Activated CD4-positive, alpha-beta T cell treated with anti-CD3 and anti-CD28 coated beads for 24 hours (primary cell): ENCODE results near the gene LTBP1.
"Not testable (repeated sequence)": the region's sequence is repeated elsewhere in the genome, so short reads cannot be mapped to it uniquely, and the experiment has no call there.

Source experiments
- DNase-seq, 2 donors: peaks; one replicate each; pipeline ENCODE4 v3.0.0-alpha.2; 2020; ENCODE audit warnings: low read depth in 2 of 2

LTBP1 gene

DNA sequence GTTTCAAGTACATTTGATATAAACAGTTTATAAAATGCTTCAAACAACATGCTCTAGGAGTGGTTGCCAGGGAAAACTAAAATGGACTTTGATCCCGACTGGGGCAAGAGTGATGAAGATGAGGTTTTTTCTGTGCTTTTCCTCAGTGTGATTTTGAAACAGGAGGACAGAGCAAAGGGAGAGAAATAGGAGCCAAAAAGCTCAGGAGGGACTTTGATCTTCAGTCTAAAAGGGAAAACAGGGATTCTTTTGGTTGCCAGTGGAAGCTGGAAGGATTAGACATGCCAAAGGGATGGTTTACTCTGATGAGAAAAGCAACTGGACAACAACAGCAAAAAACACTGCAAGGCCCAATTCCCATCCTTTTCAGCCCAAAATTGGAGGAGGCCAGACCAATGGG is 95.5 kb downstream of the LTBP1 start:
- no peak for DNase-seq

DNA sequence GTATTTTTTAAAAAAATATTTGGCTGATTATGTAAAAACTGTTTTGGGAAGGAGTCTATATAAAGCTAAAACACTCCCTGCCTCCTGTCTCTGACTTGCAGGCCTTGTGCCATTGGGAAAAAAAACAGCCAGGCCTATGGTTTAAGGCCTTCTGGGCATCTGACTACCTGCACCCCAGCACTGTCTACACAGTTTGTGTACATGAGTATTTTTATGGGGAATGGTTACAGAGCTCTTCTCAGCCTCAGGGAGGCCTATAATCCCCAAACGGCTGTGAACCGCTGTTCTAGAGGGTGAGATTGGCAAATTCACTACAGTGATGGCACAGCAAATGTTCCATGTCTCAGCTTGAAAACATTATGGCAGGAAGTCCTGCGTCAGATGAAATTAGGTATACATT is 96.1 kb downstream of the LTBP1 start:
- no peak for DNase-seq

DNA sequence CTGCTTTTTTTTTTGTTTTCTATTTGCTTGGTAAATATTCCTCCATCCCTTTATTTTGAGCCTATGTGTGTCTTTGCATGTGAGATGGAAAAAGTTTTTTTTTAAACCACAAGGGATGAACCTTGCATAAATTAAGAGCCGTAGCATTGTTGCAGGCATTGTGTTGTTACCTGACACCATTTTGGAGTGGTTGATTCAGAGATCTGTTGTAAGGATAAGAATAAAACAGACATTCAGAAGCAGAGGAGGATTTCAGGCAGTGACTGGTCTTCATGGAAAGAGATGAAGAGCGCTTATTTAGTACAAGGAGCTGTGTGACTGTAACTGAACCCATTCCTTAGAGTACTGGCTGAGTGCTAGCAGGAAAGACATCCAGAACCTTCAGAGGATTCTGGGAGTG is 101.2 kb downstream of the LTBP1 start:
- DNase-seq = no peak

DNA sequence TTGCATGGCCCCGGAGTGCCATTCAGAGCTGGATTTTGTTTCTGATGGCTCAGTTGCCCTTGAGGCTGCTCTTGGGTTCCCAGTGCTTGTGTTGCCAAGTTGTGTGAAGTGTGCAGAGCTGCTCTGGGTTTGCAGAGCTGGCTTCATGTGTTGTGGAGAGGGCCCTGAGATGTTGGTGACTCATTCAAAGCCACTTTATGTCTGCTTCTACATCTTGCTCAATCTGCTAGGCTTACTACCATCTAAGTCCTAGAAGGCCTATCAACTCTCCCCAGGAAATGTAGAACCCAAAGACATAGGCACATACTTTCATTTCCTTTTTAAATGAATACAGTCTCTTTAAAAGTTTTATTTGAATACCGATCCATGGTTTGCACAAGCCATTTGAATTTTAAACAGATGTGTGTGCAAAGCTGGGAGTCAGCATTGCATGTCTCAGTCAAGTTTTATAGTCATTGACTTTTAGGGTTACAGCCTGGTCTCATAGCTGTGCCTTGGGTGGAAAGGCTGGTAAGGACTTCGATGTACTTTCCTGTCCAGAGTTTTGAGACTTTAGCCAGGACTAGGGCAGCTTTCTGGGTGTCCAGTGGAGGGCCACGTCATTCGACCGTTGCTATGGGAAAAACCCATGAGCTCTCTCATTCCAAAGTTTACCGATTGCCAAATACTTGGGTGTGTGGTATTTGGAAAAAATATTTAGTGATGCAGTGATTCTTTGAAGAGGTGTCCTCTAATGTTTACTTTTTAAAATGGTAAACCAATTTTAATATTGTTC is 105.0 kb downstream of the LTBP1 start:
- DNase-seq = no peak

DNA sequence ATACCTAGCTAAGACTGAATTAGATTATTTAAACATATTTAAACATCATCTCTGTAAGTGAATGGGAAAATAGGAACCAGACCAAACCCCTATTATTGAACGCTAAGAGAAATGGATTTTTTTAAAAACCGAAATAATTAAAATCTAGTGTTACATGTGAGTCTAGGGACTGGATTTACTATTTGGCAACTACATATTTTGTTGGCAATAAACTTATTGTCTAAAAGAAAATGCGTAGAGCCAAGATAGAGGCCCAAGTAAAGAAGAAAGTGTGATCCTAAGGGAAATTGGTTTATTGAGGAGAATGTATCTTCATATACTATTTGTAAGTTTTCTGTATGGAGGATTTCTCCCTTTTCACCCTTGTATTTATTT is 105.6 kb downstream of the LTBP1 start:
- DNase-seq = no peak

DNA sequence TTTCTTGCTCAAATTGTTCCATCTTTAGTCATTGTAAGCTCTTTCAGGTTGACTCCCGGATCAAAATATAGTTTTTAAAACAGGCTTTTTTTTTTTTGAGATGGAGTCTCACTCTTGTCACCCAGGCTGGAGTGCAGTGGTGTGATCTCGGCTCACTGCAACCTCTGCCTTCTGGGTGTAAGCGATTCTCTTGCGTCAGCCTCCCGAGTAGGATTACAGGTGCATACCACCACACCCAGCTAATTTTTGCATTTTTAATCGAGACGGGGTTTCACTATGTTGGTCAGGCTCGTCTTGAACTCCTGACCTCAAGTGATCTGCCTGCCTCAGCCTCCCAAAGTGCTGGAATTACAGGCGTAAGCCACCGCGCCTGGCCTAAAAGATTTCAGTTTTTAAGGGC is 106.0 kb downstream of the LTBP1 start:
- not testable (repeated sequence) for DNase-seq

DNA sequence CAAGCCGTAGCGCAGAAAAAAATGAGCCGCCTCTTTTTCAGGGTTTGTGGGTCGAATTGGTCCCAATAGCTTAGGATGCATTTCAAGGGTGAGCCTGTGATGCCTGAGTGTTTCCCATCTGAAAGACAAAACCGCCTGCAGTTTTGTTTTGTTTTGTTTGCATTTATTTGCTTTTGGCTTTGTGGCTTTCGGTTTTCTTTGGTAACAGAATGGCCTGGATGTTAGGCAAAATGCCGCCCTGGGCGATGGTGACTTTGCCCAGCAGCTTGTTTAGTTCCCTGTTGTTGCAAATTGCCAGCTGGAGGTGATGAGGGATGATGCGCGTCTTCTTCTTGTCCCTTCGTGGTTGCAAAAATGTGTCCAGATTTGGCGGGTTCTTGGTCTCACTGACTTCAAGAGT is 109.4 kb downstream of the LTBP1 start:
- no peak for DNase-seq

DNA sequence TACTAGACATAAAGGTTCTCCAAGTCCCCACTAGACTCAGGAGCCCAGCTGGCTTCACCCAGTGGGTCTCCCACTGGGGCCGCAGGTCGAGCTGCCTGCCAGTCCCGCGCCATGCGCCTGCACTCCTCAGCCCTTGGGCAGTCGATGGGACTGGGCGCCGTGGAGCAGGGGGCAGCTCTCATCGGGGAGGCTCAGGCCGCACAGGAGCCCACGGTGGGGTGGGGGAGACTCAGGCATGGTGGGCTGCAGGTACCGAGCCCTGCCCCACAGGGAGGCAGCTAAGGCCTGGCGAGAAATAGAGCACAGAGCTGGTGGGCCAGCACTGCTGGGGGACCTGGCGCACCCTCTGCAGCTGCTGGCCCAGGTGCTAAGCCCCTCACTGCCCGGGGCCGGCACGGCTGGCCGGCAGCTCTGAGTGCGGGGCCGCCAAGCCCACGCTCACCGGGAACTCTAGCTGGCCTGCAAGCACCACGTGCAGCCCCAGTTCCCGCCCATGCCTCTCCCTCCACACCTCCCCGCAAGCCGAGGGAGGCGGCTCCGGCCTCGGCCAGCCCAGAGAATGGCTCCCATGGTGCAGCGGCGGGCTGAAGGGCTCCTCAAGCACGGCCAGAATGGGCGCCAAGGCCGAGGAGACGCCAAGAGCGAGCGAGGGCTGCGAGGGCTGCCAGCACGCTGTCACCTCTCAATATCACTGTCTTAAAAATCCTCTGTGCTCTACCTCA is 110.7 kb downstream of the LTBP1 start:
- not testable (repeated sequence) for DNase-seq

DNA sequence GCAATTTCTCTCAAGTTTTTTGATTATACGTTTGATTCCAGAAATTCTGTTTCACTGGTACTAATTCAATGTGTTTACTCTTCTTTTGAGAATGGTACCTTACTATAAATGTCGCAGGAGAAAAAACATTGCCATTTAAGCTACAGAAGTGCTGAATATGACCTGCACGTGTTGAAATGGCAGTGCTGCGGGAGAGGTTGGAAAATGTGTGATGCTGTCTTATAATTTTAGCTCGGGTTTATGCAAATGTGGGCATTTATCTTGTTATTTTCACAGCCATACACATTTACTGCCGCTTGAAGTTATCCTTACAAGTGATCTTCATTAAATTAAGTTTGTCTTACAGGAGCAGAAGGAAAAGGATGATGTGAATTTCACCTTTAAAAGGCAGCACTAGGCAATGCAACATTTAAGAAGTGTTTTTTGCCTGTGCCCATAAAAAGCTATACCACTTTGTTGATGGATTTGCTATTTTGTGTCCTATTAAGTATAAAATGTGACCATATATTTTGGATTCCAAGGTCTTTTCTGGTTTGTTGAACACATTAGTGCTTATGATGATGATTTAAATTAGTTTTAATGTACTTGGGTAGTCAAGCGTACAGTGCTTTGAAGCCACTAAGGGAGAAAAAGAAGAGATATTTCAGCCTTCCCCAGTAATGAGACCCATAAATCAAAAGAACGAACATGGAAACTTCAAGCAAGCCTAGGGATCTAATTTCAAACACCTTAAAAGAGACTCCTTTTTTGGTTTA is 112.1 kb downstream of the LTBP1 start:
- DNase-seq = no peak

DNA sequence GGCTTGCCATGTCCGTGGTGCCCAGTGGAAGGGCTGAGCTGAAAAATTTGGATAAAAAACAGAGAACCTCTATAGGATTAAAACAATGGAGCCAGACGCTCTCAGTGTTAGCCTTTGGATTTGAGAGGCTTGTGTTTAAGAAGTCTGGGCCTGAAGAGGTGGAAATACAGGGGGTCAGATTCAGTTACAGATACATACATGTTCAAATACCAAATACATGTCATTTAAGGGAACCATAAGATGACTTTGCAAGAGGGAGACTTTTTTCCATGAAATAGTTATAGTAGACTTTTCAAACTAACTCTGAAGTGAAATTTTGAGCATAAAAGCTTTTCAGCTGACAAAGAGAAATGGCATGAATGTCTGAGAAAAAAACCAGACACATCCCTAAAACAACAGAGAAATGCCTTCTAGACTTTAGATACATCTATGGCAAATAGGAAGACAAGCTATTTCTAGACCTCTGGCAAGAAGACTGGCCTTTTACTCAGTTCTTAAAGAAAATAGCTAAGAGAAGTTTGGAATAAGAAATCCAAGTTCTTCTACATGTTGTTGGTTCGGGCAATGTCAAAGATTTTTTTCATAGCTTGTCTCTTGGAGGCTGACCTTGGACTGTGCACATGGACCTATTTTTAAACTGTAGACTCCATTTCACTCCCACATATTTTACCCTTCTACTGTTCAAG is 112.9 kb downstream of the LTBP1 start:
- DNase-seq = no peak

DNA sequence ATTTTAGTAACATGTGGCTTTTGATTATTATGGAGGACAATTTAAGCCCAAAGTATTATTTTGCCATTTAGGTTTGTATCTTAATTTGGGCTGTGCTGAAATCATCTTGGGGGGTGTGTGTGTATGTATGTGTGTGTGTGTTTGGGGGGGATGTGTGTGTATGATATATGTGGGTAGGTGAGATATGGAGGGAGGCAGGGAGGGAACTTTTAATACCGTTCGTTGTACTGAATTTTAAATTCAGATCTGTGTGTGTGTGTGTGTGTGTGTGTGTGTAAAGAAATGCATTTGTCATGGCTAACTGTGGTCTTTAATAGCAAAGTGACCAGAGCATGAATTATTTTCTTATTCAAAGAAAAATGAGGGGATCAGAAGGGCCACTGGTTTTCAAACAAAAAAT is 113.7 kb downstream of the LTBP1 start:
- no peak for DNase-seq

DNA sequence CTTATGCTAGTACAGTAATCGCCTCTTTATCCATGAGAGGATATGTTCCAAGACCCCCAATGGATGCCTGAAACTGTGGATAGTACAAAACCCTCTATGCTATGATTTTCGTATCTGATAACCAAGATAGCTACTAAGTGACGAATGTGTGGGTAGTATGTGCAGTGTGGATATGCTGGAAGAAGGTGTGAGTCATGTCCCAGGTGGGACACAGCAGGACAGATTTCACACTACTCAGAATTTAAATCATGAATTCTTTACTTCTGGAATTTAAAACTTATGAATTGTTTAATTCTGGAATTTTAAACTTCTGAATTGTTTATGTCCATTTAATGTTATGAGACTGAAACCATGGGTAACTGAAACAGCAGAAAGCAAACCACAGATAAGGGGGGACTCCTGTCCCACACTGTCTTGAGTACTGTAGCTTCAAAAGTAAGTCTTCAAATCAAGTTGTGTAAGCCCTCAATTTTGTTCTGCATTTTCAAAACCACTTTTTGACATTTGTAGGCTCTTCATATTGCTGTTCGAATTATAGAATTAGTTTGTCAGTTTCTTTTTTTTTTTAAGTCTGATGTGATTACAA is 116.0 kb downstream of the LTBP1 start:
- DNase-seq = no peak

DNA sequence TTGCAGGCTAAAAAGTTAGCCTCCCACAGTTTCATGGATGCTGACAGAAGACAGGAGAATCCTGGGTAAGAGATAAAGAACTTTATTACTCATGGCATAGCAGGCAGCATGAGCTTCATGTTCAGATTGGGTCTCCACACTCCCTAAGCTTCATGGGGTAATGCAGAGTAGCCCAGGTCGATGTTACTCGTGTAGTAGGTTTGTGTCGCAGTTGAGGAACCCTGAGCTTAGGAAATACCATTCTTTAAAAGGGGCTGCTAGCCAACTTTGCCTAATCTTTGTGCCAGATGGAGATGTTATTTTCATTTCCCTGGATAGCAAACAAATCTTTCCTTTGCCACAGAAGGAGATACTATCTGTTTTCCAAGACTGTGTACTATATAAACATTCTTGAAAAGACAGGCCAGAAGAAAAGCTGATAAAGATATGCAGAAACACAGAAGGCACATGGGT is 117.6 kb downstream of the LTBP1 start:
- DNase-seq = no peak

DNA sequence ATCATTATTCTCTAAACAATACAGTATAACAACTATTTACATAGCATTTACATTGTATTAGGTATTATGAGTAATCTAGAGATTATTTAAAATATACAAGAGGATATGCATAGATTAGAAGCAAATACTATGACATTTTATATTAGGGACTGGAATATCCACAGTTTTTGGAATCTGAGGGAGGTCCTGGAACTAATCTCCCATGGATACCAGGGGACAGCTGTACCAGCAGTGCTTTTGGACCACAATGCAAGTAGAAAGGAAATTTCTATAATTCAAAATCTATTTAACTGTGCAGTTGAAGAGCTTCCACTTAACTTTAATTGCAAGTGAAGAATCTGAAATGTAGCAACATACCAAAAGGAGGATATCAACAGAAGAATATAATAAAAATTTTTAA is 120.8 kb downstream of the LTBP1 start:
- no peak for DNase-seq

DNA sequence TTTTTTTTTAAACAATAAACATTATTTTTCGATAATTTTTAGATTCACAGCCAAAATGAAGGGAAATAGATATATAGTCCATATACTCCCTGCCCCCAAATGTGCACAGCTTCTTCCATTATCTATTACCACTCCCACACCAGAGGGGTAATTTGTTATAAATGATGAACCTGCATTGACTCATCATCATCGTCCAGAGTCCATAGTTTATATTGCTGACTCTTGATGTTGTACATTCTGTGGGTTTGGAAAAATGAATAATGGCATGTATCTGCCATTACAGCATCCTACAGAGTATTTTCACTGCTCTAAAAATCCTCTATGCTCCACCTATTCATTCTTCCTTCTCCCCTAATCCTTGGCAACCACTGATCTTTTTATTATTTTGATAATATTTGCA is 121.5 kb downstream of the LTBP1 start:
- no peak for DNase-seq

DNA sequence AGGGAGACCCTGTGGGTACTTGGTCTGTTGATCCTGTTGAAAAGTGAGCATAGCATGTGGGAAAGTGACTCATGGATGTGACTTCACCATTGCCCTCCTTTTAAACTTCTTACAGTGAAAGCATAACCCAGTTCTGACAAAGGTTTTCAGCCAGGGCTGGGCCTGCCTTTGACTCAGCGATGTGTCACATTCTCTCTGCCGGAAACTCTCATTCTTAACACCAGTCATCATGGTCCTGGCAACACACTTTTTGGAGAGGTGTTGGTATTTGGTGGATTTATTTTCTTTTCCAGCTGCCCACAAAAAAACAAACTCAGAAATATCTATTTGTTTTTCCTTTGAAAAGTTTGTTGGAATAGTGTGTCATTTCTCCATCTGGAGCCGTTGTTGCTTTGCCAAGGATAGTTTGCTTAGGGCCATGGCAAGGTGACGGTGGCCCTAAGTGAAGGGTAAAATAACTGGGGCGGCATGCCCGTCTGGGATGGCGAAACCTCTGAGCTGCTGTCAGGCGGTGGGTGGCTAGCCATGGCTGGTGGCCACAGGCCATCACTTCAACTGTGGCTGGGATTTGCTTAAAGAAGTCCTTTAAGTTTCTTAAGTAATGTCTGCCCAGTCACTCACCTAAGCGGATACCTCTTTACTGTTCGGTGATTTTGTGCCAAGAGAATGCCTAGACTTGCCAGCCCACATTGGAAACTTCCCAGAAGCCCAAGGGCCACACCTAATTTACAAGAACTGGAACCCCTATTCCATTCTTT is 123.3 kb downstream of the LTBP1 start:
- DNase-seq = peak in 1 of 2 donors; percentile 9

DNA sequence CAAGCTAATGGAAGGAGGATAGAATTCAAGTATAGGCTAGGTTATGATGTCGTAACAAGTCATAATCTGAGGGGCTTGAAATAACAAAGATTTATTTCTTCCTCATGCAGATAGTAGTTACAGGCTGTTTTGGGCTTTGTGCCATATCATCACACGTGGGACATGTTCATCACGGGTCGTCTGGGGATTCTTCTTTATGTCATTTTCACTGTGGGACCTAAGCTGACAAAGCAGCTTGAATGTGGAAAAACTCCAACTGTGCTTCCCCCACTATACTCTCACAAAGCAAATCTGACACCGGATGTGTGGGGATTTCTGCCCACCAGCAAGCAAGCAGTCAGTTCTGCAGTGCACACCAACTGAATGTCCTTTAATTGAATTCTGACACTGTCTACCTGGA is 124.8 kb downstream of the LTBP1 start:
- DNase-seq = no peak

DNA sequence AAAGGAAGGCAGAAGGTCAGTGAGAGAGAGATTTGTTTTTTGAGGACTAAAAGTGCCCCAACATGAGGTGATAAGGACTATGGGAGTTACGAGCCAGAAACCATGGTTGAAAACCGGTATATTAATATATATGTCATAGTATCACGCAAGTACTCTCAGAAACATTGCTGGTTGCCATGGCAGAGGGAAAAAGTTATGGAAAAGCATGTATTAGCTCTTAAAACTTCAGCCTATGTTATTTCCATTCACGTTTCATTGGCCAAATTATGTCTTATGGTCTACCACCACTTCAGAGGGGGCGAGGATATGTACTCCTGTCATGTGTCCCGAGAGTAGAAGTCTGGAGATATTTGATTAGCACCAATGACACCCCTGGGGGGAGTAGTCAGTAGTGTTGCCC is 125.9 kb downstream of the LTBP1 start:
- no peak for DNase-seq

DNA sequence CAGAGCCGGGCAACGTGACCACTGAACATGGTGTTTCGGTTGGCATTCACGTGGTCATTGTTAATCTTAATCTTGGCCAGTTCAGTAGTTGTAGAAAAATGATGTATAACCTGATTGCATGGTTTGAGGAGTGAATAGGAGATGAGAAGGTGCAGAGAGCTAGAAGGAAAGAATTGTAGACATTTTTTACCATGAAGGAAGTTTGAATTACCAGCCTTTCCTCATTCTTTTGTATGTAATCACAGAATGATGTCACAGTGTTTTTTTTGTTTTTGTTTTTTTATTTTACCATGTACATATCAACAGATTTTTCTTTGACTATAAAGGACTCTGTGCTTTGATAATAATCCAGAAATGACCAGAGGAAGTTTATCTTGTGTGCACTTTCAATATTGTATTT is 126.3 kb downstream of the LTBP1 start:
- no peak for DNase-seq

DNA sequence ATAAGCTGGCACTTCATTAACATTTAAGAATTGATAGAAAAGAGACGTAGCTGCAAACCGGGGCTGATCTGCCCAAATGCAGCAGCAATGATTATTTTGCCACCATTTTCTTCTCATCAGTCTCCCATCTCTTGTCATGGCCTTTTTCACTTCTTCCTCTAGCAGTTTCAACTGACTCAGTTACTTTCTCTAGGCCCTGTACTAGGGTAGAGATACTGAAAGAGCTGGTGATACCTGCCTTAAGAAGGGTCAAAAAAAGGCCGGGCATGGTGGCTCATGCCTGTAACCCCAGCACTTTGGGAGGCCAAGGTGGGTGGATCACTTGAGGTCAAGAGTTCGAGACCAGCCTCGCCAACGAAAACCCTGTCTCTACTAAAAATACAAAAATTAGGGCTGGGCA is 127.4 kb downstream of the LTBP1 start:
- DNase-seq = no peak

DNA sequence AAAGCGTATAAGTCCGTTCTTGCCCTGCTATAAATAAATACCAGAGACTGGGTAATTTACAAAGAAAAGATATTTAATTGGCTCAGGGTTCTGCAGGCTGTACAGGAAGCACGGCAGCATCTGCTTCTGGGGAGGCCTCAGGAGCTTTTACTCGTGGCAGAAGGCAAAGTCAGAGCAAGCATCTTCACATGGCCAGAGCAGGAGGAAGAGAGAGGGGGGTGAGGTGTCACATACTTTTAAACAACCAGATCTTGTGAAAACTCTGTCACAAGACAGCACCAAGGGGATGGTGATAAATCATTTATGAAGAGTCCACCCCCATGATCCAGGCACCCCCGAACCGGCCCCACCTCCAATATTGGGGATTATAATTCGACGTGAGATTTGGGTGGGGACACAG is 130.6 kb downstream of the LTBP1 start:
- DNase-seq = no peak
